Osteoblast (primary cell): ENCODE measurements around the gene ATP13A3. TPM values are rescaled to one million over a fixed set of nuclear protein-coding genes. Genes with fewer than 3 reads are reported as not detected.

Experiments used
- DNase-seq: peaks from one replicate; pipeline ENCODE4 v3.0.0; 2011; ENCODE audit warnings: low spot score, mixed read lengths; ENCODE audit not compliant: insufficient read length; ENCODE audit errors: missing footprints
- H2AFZ ChIP-seq: 2 replicates; pipeline ENCODE4 v1.6.0; 2011; ENCODE audit warnings: mild to moderate bottlenecking, low read length
- H3K27ac ChIP-seq: 2 replicates; pipeline ENCODE4 v1.5.1; 2011; ENCODE audit warnings: mild to moderate bottlenecking, low read depth, low read length, moderate library complexity
- H3K27me3 ChIP-seq: 2 replicates; pipeline ENCODE4 v1.6.0; 2012; ENCODE audit warnings: mild to moderate bottlenecking, control low read depth, inconsistent platforms, low read length, moderate library complexity; ENCODE audit not compliant: insufficient read depth
- H3K36me3 ChIP-seq: 2 replicates; pipeline ENCODE4 v1.5.1; 2011; ENCODE audit warnings: mild to moderate bottlenecking, low read length, control low read depth, moderate library complexity; ENCODE audit not compliant: insufficient read depth
- H3K4me1 ChIP-seq: 2 replicates; pipeline ENCODE4 v1.5.1; 2011; ENCODE audit warnings: mild to moderate bottlenecking, low read length, control low read depth, moderate library complexity; ENCODE audit not compliant: insufficient read depth
- H3K4me2 ChIP-seq: 2 replicates; pipeline ENCODE4 v1.6.0; 2011; ENCODE audit warnings: mild to moderate bottlenecking, low read length; ENCODE audit not compliant: insufficient read depth
- H3K4me3 ChIP-seq: fragments of 200-600 bp; sonication (generic); 3 replicates; pipeline ENCODE4 v1.5.1; 2012; ENCODE audit warnings: mild to moderate bottlenecking, low read length, inconsistent platforms; ENCODE audit not compliant: insufficient read depth
- H3K79me2 ChIP-seq: 2 replicates; pipeline ENCODE4 v1.6.0; 2012; ENCODE audit warnings: mild to moderate bottlenecking, low read length, control low read depth, inconsistent platforms; ENCODE audit not compliant: insufficient read depth
- H3K9me3 ChIP-seq: 2 replicates; pipeline ENCODE4 v1.5.1; 2011; ENCODE audit warnings: low read depth, low read length, control low read depth
- H4K20me1 ChIP-seq: 2 replicates; pipeline ENCODE4 v1.6.0; 2012; ENCODE audit warnings: mild to moderate bottlenecking, low read length, control low read depth; ENCODE audit not compliant: insufficient read depth
- total RNA-seq: library from RNA; depleted of rRNA; stranded (reverse); fragments of >200 nt; gene quantifications from 2 replicates; pipeline ENCODE4 v1.2.3, GENCODE V29; 2012
- TF ChIP-seq, protein P1 (sequence below): IDR thresholded peaks from 2 replicates; pipeline ENCODE4 v1.5.1; 2011; ENCODE audit warnings: mild to moderate bottlenecking, low read depth, low read length, moderate library complexity; ENCODE audit errors: extremely low read depth

ATP13A3 gene
- total RNA-seq, 1 donor = 311 TPM

DNA sequence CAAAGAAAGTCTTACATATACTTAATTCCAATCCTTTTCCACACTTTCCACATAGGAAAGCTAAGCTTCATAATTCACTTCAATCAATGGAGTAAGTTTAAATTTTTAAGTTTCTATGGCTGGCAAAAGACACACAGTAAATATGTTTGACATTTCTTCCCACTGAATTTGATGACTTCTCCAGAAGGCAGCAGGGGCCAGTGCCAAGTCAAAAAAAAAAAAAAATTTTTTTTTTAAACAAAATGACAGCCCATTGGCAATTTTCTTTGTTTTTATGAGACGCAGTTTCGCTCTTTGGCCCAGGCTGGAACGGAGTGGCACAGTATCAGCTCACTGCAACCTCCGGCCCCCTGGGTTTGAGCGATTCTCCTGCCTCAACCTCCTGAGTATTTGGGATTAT, 28.7 kb downstream of the ATP13A3 start:
- H3K27me3 ChIP-seq = no peaks in the 10 kb centered on the region
- H4K20me1 ChIP-seq = peaks cover 16% of the 10 kb centered on the region
- H3K4me3 ChIP-seq = no peak overlapping the region
- H3K4me1 ChIP-seq = no peaks in the 10 kb centered on the region
- TF ChIP-seq, protein P1, sequence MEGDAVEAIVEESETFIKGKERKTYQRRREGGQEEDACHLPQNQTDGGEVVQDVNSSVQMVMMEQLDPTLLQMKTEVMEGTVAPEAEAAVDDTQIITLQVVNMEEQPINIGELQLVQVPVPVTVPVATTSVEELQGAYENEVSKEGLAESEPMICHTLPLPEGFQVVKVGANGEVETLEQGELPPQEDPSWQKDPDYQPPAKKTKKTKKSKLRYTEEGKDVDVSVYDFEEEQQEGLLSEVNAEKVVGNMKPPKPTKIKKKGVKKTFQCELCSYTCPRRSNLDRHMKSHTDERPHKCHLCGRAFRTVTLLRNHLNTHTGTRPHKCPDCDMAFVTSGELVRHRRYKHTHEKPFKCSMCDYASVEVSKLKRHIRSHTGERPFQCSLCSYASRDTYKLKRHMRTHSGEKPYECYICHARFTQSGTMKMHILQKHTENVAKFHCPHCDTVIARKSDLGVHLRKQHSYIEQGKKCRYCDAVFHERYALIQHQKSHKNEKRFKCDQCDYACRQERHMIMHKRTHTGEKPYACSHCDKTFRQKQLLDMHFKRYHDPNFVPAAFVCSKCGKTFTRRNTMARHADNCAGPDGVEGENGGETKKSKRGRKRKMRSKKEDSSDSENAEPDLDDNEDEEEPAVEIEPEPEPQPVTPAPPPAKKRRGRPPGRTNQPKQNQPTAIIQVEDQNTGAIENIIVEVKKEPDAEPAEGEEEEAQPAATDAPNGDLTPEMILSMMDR = no peak
- H3K4me2 ChIP-seq = no peak overlapping the region
- H3K36me3 ChIP-seq = peaks cover 67% of the 10 kb centered on the region
- no peak for DNase-seq
- H2AFZ ChIP-seq = no peak overlapping the region
- H3K79me2 ChIP-seq = peaks cover 76% of the 10 kb centered on the region
- no peak overlapping the region for H3K27ac ChIP-seq
- H3K9me3 ChIP-seq = no peaks in the 10 kb centered on the region

DNA sequence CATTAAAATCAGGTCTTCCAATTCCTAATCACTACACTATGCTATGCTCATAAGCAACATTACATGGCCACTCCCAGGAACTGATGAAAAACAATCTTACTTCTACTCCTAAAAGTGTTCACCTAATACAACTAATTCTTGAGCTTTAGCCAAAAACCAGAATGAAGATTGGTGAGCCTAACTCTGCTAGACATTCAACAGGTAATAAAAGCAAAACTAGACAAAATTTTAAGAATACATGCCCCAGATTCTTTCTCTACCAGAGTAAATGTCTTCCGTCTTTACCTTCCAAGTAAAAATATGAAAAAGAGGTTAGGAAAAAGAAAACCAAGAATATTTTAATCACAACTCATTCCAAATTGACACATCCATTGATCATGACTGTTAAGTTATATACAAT, 31.3 kb downstream of the ATP13A3 start:
- Histone ChIP-seq H3K27me3 (no peaks in the 10 kb centered on the region), H3K4me3 (no peak overlapping the region), H3K36me3 (peaks cover 79% of the 10 kb centered on the region), H3K9me3 (no peaks in the 10 kb centered on the region), H4K20me1 (no peaks in the 10 kb centered on the region), H3K79me2 (peaks cover 61% of the 10 kb centered on the region), H3K27ac (no peak overlapping the region), H3K4me1 (no peaks in the 10 kb centered on the region), H3K4me2 (no peak overlapping the region), H2AFZ (no peak overlapping the region)
- TF ChIP-seq, protein P1 = no peak
- no peak for DNase-seq

DNA sequence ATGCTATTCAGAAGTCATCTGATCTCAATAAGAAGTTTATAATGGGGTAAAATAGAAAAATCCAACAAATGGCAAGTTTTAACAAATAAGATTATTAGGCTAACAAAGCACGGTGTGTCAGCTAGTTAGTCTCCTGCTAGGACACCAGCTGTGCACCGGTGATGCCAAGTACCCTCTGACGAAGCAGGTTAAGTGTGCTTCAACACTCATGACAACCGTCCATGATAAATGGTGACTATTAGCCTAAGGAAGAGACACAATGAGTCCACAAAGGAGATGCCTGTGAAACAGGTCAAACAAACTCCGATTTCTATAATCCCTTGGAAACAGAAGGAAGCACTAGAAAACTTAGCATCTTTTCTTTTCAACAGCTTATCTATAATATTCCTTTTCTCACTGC, 36.5 kb downstream of the ATP13A3 start:
- no peaks in the 10 kb centered on the region for H4K20me1 ChIP-seq
- no peaks in the 10 kb centered on the region for H3K4me1 ChIP-seq
- H2AFZ ChIP-seq = no peak overlapping the region
- peaks cover 91% of the 10 kb centered on the region for H3K36me3 ChIP-seq
- H3K79me2 ChIP-seq = peaks cover 57% of the 10 kb centered on the region
- no peaks in the 10 kb centered on the region for H3K9me3 ChIP-seq
- TF ChIP-seq, protein P1 = no peak
- H3K27me3 ChIP-seq = no peaks in the 10 kb centered on the region
- no peak for DNase-seq
- no peak overlapping the region for H3K4me3 ChIP-seq
- no peak overlapping the region for H3K27ac ChIP-seq
- no peak overlapping the region for H3K4me2 ChIP-seq

GRCh38 chr3:194449913-194450312, 36.9 kb downstream of the ATP13A3 start:
- peaks cover 58% of the 10 kb centered on the region for H3K79me2 ChIP-seq
- DNase-seq = no peak
- H4K20me1 ChIP-seq = no peaks in the 10 kb centered on the region
- TF ChIP-seq, protein P1 = no peak
- no peak overlapping the region for H2AFZ ChIP-seq
- H3K27ac ChIP-seq = no peak overlapping the region
- H3K27me3 ChIP-seq = no peaks in the 10 kb centered on the region
- H3K4me3 ChIP-seq = no peak overlapping the region
- peaks cover 91% of the 10 kb centered on the region for H3K36me3 ChIP-seq
- H3K4me2 ChIP-seq = no peak overlapping the region
- H3K9me3 ChIP-seq = no peaks in the 10 kb centered on the region
- no peaks in the 10 kb centered on the region for H3K4me1 ChIP-seq
